ENCODE data around the gene CTNNB1. TPM values are rescaled to one million over a fixed set of nuclear protein-coding genes. Genes with fewer than 3 reads are reported as not detected.

Gene CTNNB1
- total and polyA plus RNA-seq, 2 of the 13 experiments (the other 11 are each of a cell fraction or from before 2014, with no cell fraction given), result 398 to 489 TPM

DNA sequence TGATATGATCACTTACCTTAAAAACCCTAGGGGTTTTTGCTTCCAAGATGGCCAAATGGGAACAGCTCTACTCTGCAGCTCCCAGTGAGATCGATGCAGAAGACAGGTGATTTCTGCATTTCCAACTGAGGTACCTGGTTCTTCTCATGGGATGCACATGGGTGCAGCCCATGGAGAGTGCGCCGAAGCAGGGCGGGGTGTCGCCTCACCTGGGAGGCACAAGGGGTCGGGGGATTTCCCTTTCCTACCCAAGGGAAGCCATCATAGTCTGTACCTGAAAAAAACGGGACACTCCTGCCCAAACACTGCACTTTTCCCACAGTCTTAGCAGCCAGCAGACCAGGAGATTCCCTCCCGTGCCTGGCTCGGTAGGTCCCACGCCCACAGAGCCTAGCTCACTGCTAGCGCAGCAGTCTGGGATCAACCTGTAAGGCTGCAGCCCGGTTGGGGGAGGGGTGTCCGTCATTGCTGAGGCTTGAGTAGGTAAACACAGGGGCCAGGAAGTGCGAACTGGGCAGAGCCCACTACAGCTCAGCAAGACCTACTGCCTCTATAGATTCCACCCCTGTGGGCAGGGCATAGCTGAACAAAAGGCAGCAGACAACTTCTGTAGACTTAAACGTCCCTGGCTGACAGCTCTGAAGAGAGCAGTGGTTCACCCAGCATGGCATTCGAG is 78.6 kb downstream of the CTNNB1 start (continued):
- TF ChIP-seq MIXL1 (CRISPR knock-in tag; IDR thresholded peaks at IDR 0.05) (no peak), KMT2B (CRISPR knock-in tag; IDR thresholded peaks at IDR 0.05) (no peak), SIX4 (CRISPR knock-in tag; IDR thresholded peaks at IDR 0.05) (0 out of 2 replicates have a peak, but pooled peaks have one; percentile 13), ZNF468 (CRISPR knock-in tag; IDR thresholded peaks at IDR 0.05) (no peak), ZNF317 (CRISPR knock-in tag; IDR thresholded peaks at IDR 0.05) (no peak), RBAK (CRISPR knock-in tag; IDR thresholded peaks at IDR 0.05) (no peak), YY1 (IDR thresholded peaks at IDR 0.05; ENCODE audit: insufficient read depth, insufficient replicate concordance, low read depth, low read length) (no peak), ELF4 (CRISPR knock-in tag; IDR thresholded peaks at IDR 0.05; ENCODE audit: borderline replicate concordance) (no peak), NFIC (IDR thresholded peaks at IDR 0.05; ENCODE audit: low read length) (no peak), NFRKB (IDR thresholded peaks at IDR 0.05) (no peak)
- TF ChIP-seq, protein P1, sequence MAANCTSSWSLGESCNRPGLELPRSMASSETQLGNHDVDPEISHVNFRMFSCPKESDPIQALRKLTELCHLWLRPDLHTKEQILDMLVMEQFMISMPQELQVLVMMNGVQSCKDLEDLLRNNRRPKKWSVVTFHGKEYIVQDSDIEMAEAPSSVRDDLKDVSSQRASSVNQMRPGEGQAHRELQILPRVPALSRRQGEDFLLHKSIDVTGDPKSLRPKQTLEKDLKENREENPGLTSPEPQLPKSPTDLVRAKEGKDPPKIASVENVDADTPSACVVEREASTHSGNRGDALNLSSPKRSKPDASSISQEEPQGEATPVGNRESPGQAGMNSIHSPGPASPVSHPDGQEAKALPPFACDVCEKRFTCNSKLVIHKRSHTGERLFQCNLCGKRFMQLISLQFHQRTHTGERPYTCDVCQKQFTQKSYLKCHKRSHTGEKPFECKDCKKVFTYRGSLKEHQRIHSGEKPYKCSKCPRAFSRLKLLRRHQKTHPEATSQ (CRISPR knock-in tag; IDR thresholded peaks at IDR 0.05; ENCODE audit: borderline replicate concordance), result no peak
- TF ChIP-seq, protein P2, sequence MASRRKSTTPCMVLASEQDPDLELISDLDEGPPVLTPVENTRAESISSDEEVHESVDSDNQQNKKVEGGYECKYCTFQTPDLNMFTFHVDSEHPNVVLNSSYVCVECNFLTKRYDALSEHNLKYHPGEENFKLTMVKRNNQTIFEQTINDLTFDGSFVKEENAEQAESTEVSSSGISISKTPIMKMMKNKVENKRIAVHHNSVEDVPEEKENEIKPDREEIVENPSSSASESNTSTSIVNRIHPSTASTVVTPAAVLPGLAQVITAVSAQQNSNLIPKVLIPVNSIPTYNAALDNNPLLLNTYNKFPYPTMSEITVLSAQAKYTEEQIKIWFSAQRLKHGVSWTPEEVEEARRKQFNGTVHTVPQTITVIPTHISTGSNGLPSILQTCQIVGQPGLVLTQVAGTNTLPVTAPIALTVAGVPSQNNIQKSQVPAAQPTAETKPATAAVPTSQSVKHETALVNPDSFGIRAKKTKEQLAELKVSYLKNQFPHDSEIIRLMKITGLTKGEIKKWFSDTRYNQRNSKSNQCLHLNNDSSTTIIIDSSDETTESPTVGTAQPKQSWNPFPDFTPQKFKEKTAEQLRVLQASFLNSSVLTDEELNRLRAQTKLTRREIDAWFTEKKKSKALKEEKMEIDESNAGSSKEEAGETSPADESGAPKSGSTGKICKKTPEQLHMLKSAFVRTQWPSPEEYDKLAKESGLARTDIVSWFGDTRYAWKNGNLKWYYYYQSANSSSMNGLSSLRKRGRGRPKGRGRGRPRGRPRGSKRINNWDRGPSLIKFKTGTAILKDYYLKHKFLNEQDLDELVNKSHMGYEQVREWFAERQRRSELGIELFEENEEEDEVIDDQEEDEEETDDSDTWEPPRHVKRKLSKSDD (CRISPR knock-in tag; IDR thresholded peaks at IDR 0.05; ENCODE audit: low read depth), result no peak
- TF ChIP-seq, protein P3, sequence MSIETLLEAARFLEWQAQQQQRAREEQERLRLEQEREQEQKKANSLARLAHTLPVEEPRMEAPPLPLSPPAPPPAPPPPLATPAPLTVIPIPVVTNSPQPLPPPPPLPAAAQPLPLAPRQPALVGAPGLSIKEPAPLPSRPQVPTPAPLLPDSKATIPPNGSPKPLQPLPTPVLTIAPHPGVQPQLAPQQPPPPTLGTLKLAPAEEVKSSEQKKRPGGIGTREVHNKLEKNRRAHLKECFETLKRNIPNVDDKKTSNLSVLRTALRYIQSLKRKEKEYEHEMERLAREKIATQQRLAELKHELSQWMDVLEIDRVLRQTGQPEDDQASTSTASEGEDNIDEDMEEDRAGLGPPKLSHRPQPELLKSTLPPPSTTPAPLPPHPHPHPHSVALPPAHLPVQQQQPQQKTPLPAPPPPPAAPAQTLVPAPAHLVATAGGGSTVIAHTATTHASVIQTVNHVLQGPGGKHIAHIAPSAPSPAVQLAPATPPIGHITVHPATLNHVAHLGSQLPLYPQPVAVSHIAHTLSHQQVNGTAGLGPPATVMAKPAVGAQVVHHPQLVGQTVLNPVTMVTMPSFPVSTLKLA (IDR thresholded peaks at IDR 0.05), result no peak
- TF ChIP-seq, protein P4, sequence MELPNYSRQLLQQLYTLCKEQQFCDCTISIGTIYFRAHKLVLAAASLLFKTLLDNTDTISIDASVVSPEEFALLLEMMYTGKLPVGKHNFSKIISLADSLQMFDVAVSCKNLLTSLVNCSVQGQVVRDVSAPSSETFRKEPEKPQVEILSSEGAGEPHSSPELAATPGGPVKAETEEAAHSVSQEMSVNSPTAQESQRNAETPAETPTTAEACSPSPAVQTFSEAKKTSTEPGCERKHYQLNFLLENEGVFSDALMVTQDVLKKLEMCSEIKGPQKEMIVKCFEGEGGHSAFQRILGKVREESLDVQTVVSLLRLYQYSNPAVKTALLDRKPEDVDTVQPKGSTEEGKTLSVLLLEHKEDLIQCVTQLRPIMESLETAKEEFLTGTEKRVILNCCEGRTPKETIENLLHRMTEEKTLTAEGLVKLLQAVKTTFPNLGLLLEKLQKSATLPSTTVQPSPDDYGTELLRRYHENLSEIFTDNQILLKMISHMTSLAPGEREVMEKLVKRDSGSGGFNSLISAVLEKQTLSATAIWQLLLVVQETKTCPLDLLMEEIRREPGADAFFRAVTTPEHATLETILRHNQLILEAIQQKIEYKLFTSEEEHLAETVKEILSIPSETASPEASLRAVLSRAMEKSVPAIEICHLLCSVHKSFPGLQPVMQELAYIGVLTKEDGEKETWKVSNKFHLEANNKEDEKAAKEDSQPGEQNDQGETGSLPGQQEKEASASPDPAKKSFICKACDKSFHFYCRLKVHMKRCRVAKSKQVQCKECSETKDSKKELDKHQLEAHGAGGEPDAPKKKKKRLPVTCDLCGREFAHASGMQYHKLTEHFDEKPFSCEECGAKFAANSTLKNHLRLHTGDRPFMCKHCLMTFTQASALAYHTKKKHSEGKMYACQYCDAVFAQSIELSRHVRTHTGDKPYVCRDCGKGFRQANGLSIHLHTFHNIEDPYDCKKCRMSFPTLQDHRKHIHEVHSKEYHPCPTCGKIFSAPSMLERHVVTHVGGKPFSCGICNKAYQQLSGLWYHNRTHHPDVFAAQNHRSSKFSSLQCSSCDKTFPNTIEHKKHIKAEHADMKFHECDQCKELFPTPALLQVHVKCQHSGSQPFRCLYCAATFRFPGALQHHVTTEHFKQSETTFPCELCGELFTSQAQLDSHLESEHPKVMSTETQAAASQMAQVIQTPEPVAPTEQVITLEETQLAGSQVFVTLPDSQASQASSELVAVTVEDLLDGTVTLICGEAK (IDR thresholded peaks at IDR 0.05), result no peak
- TF ChIP-seq, protein P4 (CRISPR knock-in tag; IDR thresholded peaks at IDR 0.05), result no peak

Measured in HepG2 (cell line).